Endothelial cell of hepatic sinusoid (primary cell): ENCODE results near the gene AJUBA.
"Not testable (repeated sequence)": the region's sequence is repeated elsewhere in the genome, so short reads cannot be mapped to it uniquely, and the experiment has no call there.

ENCODE experiments used
- in situ Hi-C: cut with HindIII; loops from 2 replicates; pipeline ENCODE4 v1.10.0; 2017; ENCODE audit warnings: low sequenced_read_pairs

The AJUBA gene

GRCh38 chr14:22955702-22956569 is 26.4 kb downstream of the AJUBA start:
- in situ Hi-C loops: loop anchor here (5.0 kb wide), 1 partner anchor 59 kb away; no protein-coding TSS in a partner anchor

GRCh38 chr14:22952418-22952817 is 29.9 kb downstream of the AJUBA start:
- in situ Hi-C loops: no loop called here

- in situ Hi-C loops: not testable (repeated sequence)
These were observed 30.6 kb downstream of the AJUBA start for GRCh38 chr14:22951795-22952194.

- in situ Hi-C loops: no loop called here
These were observed 36.7 kb downstream of the AJUBA start for GRCh38 chr14:22945642-22946041.

GRCh38 chr14:22939684-22940083 is 42.7 kb downstream of the AJUBA start:
- in situ Hi-C loops: no loop called here

GRCh38 chr14:22935156-22935555 is 47.2 kb downstream of the AJUBA start:
- in situ Hi-C loops: no loop called here

- in situ Hi-C loops: no loop called here
These were observed 50.2 kb downstream of the AJUBA start for GRCh38 chr14:22932146-22932545.

GRCh38 chr14:22929961-22930364 is 52.4 kb downstream of the AJUBA start:
- in situ Hi-C loops: no loop called here

- in situ Hi-C loops: no loop called here
These were observed 53.0 kb downstream of the AJUBA start, which contains the start of gene PRMT5 for GRCh38 chr14:22929104-22929960. TSS of gene PRMT5 (minus strand) at chr14:22929376. CDS start at chr14:22929361, 15 bp downstream.

- in situ Hi-C loops: no loop called here
These were observed 53.9 kb downstream of the AJUBA start for GRCh38 chr14:22928237-22929103.

GRCh38 chr14:22926316-22926715 is 56.0 kb downstream of the AJUBA start:
- in situ Hi-C loops: no loop called here

- in situ Hi-C loops: no loop called here
These were observed 56.8 kb downstream of the AJUBA start for GRCh38 chr14:22925513-22925912.

GRCh38 chr14:22923746-22924145 is 58.6 kb downstream of the AJUBA start:
- in situ Hi-C loops: no loop called here

GRCh38 chr14:22922294-22922693 is 60.1 kb downstream of the AJUBA start:
- in situ Hi-C loops: no loop called here
